Measurements from ENCODE around the gene TRMT10A.
A peak's percentile ranks its signal among the peaks of the same experiment; 100 is the strongest.

Gene TRMT10A, protein sequence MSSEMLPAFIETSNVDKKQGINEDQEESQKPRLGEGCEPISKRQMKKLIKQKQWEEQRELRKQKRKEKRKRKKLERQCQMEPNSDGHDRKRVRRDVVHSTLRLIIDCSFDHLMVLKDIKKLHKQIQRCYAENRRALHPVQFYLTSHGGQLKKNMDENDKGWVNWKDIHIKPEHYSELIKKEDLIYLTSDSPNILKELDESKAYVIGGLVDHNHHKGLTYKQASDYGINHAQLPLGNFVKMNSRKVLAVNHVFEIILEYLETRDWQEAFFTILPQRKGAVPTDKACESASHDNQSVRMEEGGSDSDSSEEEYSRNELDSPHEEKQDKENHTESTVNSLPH

GRCh38 chr4:99563310-99564186, at the start of gene TRMT10A:
Gene TRMT10A (minus strand): TSS chr4:99564039. CDS start chr4:99559338, 4,701 bp downstream.
- in situ Hi-C loops (cut with HindIII; ENCODE audit: low pct_unique_long_range_greater_than_20kb, low sequenced_read_pairs) = no loop called here
- peak; percentile 45 to 96 for DNase-seq (ENCODE audit: low read depth in 1 of 2, low spot score in 1 of 2)
- TF ChIP-seq JUND (IDR thresholded peaks at IDR 0.05; ENCODE audit: low read depth) = no peak

DNA sequence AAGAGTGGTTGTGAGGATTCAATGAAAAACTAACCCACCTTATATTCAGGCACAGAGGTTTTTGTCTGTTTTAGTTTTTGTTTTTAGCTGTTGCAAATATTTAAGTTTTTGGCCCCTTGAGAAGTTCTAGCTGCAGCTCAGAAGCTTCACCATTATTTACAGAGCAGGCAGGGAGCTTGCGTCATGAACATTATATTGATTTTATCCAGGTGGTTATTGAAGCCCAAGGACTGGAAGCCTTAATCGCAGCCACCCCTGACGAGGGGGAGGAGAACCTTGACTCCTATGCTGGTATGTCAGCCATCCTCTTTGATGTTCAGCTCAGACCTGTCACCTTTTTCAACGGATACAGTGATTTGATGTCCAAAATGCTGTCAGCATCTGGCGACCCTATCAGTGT, 48.9 kb upstream of the TRMT10A start:
- no peak for DNase-seq (ENCODE audit: low read depth in 1 of 2, low spot score in 1 of 2)
- TF ChIP-seq JUND (IDR thresholded peaks at IDR 0.05; ENCODE audit: low read depth) = no peak
- in situ Hi-C loops (cut with HindIII; ENCODE audit: low pct_unique_long_range_greater_than_20kb, low sequenced_read_pairs) = no loop called here

GRCh38 chr4:99612281-99612680, 48.4 kb upstream of the TRMT10A start:
- TF ChIP-seq JUND (IDR thresholded peaks at IDR 0.05; ENCODE audit: low read depth) = no peak
- in situ Hi-C loops (cut with HindIII; ENCODE audit: low pct_unique_long_range_greater_than_20kb, low sequenced_read_pairs) = no loop called here
- no peak for DNase-seq (ENCODE audit: low read depth in 1 of 2, low spot score in 1 of 2)

DNA sequence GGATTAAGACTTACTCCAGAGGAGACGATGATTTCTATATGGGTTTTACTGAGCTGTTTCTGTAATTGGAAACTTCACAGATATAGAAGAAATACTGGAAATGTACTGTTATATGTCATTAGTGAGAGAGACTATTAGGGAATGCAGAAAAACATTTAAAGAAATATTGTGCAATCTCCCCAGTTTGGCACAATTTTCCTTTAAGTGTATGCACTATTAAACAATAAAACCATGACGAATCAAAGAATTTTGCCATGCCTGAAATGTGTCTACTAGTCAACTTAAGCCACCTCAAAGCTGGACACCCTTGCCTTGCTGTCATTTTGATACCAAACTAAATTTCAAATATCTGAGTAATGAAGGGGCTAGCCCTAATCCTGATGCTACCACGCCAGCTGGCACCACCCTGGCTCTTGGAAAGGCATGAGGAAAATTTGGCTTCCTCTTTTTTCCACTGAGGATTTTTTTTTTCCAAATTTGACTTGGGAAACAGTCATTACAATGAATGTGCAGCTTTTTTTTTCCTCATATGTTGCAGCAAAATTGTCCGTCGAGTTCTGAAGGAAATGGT, 46.9 kb upstream of the TRMT10A start:
- TF ChIP-seq JUND (IDR thresholded peaks at IDR 0.05; ENCODE audit: low read depth) = no peak
- no peak for DNase-seq (ENCODE audit: low read depth in 1 of 2, low spot score in 1 of 2)
- in situ Hi-C loops (cut with HindIII; ENCODE audit: low pct_unique_long_range_greater_than_20kb, low sequenced_read_pairs) = no loop called here

GRCh38 chr4:99608417-99608816, 44.6 kb upstream of the TRMT10A start:
- DNase-seq (ENCODE audit: low read depth in 1 of 2, low spot score in 1 of 2) = no peak
- in situ Hi-C loops (cut with HindIII; ENCODE audit: low pct_unique_long_range_greater_than_20kb, low sequenced_read_pairs) = no loop called here
- TF ChIP-seq JUND (IDR thresholded peaks at IDR 0.05; ENCODE audit: low read depth) = no peak

GRCh38 chr4:99606716-99607115, 42.9 kb upstream of the TRMT10A start:
- DNase-seq (ENCODE audit: low read depth in 1 of 2, low spot score in 1 of 2) = no peak
- no peak for TF ChIP-seq JUND (IDR thresholded peaks at IDR 0.05; ENCODE audit: low read depth)
- in situ Hi-C loops (cut with HindIII; ENCODE audit: low pct_unique_long_range_greater_than_20kb, low sequenced_read_pairs) = no loop called here

DNA sequence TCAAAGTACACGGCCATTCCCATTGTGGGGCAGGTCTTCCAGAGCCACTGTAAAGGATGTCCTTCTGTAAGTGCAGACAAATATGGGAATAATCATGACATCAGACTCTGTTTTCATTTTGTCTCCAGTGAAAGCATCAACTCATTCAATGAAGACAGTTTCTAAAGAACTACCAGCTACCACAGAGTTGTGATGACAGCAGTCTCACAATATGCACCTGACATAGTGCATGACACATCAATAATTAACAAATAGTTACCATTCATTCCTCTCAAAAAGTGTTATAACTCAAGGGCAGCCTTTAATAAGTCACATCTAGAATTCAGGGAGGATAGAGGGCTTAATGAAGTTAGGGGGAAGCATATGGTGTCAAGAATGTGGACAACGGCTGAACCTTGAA, 31.0 kb upstream of the TRMT10A start:
- TF ChIP-seq JUND (IDR thresholded peaks at IDR 0.05; ENCODE audit: low read depth) = no peak
- in situ Hi-C loops (cut with HindIII; ENCODE audit: low pct_unique_long_range_greater_than_20kb, low sequenced_read_pairs) = no loop called here

GRCh38 chr4:99593781-99594641, 30.2 kb upstream of the TRMT10A start:
- no peak for TF ChIP-seq JUND (IDR thresholded peaks at IDR 0.05; ENCODE audit: low read depth)
- in situ Hi-C loops (cut with HindIII; ENCODE audit: low pct_unique_long_range_greater_than_20kb, low sequenced_read_pairs) = no loop called here
- no peak for DNase-seq (ENCODE audit: low read depth in 1 of 2, low spot score in 1 of 2)

More for the DNA sequence above, 31.0 kb upstream of the TRMT10A start:
- DNase-seq (ENCODE audit: low read depth in 1 of 2, low spot score in 1 of 2) = no peak

DNA sequence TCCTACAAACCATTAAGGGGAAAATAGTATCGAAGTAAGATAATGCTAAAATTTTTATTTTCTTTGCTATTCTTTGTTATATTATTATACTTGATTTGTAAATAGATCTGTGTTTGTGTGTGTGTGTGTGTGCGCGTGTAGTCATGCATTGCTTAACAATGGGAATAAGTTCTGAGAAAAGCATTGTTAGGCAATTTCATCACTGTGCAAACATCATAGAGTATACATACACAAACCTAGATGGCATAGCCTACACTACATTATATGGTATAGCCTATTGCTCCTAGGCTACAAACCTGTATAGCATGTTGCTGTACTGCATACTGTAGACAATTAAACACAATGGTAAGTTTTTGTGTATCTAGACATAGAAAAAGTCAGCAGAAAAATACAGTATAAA, 27.9 kb upstream of the TRMT10A start:
- no peak for TF ChIP-seq JUND (IDR thresholded peaks at IDR 0.05; ENCODE audit: low read depth)
- peak in 1 of 2 experiments; percentile 6 for DNase-seq (ENCODE audit: low read depth in 1 of 2, low spot score in 1 of 2)
- in situ Hi-C loops (cut with HindIII; ENCODE audit: low pct_unique_long_range_greater_than_20kb, low sequenced_read_pairs) = no loop called here

DNA sequence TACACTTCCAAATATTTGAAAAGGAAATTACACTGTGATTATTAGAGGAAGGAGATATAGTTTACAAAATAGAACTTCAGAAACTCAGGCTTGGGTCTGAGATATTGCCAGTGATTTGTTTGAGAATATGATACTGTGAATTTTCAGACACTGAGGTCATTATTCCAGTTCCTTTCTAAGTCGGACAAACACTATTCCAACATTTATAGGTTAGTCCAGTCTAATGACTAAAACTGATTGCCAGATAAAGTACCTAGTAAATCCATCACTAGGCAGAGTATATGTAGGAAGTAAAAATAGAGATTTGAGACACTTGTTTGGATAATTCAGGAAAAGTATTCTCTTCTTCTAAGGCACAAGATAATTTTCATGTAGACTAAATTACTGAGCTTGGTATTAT, 24.0 kb upstream of the TRMT10A start:
- TF ChIP-seq JUND (IDR thresholded peaks at IDR 0.05; ENCODE audit: low read depth) = no peak
- in situ Hi-C loops (cut with HindIII; ENCODE audit: low pct_unique_long_range_greater_than_20kb, low sequenced_read_pairs) = no loop called here
- no peak for DNase-seq (ENCODE audit: low read depth in 1 of 2, low spot score in 1 of 2)

GRCh38 chr4:99587309-99587708, 23.5 kb upstream of the TRMT10A start:
- no peak for DNase-seq (ENCODE audit: low read depth in 1 of 2, low spot score in 1 of 2)
- no peak for TF ChIP-seq JUND (IDR thresholded peaks at IDR 0.05; ENCODE audit: low read depth)
- in situ Hi-C loops (cut with HindIII; ENCODE audit: low pct_unique_long_range_greater_than_20kb, low sequenced_read_pairs) = no loop called here

DNA sequence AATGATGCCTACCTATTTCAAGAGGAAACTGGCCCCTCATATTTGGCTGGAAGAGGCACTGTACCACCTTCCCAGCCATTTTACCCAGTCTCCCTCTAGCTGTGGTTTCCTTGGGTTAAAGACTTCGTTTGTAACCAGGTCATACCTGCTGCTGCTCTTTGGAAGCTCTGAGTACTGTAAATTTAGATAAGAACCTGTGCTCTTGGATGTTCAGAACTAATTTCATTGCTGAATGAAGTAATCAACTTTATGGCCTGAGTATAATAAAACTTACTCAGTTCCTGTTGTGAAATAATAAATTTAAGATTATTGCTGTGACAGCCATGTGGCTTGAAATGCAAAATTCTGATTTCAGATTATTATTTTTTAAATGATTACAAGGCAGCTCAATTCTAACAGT, 23.0 kb upstream of the TRMT10A start:
- no peak for DNase-seq (ENCODE audit: low read depth in 1 of 2, low spot score in 1 of 2)
- TF ChIP-seq JUND (IDR thresholded peaks at IDR 0.05; ENCODE audit: low read depth) = no peak
- in situ Hi-C loops (cut with HindIII; ENCODE audit: low pct_unique_long_range_greater_than_20kb, low sequenced_read_pairs) = no loop called here
